ENCODE measurements around the gene EFCAB12.

The EFCAB12 gene

DNA sequence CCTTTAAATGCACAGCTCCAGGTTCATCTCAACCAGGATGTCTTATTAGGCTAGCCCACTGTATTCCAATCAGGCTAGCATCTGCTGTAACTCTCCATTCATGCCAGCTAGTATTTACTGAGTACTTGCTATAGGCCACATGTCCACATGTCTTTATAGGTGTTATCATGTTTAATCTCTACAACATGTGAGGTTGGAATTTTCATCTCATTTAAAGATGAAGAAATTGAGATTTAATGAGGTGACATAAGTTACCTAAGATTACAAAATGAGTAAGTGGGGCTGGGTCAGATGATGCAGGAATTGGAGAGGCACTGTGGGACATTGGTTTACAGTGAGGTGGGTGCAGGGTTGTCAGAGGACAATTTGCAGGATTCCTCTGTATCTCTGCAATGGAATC, 14.5 kb upstream of the EFCAB12 start:
- DNase-seq, result no peak

DNA sequence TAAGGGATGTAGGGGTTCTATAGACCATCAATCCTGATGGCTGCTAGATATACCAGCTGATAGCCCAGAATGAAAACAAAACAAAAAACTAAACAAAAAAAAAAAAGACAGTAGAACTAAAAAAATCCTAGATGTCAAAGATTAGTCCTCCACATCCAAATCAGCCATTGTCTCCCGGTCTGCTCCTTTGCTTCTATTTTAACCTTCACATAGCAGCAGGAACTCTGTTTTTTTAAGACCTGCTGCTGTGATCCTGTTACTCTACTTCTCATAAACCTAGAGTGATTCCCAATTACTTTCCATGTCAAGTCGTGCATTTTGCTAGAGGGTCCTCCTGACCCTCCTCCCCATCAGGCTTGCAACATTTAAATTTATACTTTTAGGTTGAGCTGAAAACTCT, 14.1 kb upstream of the EFCAB12 start:
- DNase-seq, result no peak

DNA sequence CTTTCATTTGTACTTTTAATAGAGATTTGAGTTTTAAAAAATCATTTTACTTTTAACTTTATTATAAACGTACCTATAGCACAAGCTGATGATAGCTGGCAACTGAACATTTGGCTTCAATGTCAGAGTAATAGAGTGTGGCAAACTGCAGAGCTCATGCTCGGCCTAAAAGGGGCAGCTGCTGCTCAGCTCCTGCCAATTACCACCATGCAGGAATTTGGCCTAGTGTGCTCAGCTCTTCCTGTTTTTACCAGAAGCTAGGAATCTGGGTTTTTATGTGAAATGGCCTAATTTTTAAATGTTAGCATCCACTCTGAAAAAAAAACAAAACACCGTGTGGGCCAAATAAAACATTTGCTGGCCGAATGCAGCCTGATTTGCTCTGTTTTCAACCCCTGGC, 13.3 kb upstream of the EFCAB12 start:
- no peak for DNase-seq

DNA sequence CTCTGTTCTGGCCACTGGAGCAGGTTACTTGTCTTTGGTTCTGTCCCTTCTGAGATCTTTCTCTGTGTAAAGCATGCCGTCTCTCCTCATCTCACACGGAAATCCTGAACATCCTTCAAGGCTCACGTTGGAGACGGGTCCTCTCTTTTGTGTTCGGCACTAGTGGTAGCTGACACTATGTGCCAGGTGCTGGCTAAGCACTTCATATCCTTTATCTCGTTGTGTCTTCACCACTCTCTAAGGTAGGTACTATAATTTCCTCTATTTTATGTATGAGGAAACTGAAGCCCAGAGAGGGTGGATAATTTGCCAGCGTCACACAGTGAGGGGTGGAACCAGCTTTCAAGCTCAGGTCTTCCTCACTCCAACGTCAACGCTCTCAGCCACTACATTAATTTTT, 12.8 kb upstream of the EFCAB12 start:
- DNase-seq, result peak; percentile 36

DNA sequence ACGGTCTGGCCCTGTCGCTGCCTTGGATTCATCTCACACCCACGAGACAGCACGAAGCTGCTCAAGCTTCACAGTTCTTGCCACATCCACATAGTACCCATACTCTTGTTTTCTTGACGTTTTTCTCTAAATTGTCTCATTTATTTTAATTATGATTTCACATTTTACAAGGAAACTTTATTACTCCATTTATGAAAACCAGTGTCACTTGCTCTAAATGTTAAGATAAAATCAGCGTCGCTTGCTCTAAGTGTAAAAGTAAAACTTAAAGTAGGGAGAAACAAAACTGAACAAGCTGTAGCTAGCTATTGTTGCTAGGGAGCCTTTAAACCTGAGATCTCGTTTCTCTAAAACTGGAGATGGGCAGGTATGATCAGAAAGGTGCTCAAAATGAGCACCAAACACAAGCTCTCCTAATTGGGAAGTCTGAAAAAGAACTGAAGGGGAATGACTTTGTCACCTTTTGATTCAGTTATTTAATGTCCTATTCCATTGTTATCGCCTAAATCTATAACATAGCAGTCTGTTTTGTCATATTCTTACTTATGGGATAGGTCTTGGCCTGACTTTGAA, 12.3 kb upstream of the EFCAB12 start:
- DNase-seq, result no peak

DNA sequence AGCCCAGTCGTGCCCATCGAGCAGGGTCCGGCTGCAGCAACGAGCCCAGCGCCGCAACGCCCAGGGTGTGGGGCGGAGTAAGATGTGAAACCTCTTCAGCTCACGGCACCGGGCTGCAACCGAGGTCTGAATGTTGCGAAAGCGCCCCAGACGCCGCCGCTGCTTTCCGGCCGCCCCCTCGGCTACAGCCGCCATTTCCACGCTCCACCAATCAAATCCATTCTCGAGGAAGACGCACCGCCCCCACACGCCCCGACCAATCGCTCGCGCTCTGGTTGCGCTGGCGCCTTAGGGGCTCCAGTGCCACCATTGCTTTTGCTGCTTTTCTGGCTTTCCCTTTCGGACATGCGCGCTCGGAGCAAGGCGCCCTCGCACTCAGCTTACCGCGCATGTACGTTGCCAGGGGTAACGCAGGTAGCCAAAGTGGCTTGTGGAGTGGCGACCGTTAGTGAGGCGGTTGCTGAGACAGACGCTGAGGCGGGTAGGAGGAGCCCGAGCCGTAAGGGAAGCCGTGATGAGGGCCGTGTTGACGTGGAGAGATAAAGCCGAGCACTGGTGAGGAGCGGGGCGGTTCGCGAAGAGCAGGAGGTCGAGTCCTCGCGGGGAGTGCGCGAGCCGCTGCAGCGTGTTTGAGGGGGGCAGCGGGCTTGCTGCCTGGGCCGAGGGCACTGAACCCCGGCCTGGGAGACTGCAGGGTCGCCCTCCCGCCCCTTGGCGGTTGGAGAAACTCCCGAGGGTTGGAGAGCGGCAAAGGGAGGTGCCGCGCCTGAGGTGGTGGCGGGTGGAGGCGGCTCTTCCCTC, 11.6 kb upstream of the EFCAB12 start, which contains the start of the genes IFT122 and MBD4:
Gene IFT122, plus strand, starts transcription at position 408 of the 801 bp plus-strand sequence. Its CDS starts 107 bp downstream, at position 515.
Gene MBD4, minus strand, starts transcription at position 132 of the 801 bp plus-strand sequence. Its CDS starts 115 bp downstream, at position 17.
- peak; percentile 98 for DNase-seq

DNA sequence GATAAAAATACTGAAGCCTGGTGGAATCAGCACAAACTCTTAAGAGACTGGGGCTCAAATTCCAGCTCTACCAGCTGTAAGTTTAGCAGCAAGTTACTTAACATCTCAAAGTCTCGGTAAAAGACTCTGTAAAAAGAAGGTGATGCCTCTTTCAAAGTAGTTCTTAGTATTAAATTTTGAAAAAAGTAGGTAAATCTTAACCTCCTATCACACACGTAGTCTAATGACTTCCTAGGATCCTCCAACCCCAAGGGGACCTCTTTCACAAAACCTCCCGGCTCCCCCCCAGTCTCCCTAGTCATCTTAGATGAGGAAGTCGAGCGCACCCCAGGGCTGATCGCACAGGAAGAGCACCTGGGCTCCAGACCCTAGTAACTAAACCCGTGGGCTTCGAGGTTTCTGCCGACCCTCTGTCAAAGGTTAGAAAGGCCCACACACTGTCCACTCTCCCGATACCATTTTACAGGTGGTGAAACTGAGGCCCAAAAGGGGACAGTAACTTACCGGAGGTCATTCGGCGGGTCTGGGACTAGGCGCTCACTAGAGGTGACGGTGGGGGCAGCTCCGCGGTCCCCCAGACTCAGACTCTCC, 10.9 kb upstream of the EFCAB12 start:
- DNase-seq, result peak; percentile 58

DNA sequence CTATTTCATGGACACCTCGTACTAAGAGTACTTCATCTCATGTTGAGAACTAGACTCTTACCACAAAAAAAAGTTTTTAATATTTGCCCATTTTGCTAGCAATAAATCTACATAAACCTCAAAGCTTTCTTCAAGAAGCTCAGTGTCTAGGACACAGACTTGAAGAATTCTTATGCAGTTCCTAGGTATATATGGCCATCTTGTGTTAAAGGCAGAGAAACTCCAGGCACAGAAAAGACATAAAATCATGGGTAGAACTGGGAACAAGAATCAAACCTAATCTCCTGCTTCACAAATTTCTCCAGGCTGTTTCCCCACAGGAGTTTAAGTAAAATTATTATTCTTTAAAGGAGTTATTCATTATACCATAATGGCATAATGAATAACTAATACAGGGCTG, 6.9 kb upstream of the EFCAB12 start:
- no peak for DNase-seq

DNA sequence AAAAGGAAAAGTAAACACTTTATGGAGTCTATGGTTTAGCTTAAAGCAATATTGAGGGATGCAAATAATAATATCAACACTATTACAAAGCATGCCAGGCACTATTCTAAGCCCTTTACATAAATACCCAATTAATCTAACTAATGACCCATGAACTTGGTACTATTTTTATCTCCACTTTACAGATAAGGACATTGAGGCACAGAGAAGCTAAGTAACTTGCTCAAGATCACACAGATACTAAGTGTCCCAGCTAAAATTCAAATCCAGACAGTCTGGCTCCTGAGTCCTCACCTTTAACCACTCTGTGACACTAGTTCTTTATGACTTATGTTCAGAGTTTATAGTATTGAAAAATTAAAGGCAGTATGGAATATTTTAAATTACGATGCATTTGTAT, 5.7 kb upstream of the EFCAB12 start:
- no peak for DNase-seq

DNA sequence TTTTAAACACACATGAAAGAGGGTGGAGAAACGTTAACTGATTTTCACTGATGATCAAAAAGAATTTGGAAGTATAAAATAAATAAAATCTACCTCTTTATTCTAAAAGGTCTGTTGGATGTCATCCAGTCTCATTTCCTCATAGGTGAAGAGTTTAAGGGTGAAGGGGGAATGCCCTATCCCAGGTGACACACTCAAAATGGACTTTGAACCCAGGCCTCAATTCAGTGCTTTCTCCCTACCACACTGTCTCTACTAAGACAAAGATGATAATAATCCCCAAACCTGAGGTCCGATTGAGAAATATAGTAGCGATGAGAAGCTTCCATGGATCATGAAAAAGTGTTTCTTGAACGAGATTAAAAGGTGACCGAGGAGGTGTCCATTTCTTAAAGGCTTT, 5.1 kb upstream of the EFCAB12 start:
- no peak for DNase-seq

DNA sequence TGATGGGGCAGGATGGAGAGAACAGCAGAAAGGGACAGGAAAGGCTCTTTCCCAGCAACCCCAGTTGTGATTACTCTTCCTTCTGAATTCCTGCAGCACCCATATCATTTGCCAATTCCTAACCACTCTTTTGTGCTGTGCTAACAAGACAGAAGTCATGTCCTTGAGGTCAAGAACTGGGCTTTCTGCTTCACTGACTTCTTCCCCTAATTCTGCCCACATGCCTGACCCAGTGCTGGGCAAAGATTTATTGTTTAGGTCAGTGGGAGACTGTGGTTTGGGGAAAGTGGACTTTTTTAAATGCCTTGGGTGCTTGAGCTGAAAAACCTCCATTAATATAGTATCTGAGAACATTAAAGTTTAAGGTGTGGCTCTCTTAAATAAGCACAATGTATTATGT, 4.2 kb upstream of the EFCAB12 start:
- DNase-seq, result no peak

DNA sequence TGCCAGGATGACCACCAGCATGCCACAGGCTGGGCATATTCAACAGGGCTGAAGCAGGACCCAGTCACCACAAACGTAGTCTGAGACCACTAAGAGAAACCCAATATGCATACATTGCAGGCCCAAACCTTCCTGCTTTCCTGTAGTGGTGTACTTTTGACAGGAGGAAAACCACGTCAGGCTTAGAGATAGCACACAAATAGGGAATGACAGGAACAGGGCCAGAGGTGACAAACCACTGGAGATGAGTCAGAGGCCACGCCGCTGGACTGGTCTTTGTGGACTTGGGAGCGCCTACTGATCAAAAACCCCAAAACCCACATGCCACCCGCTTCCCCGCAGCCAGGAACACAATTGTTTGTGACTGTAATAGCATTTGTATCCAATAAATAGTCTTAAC, 3.6 kb upstream of the EFCAB12 start:
- no peak for DNase-seq

DNA sequence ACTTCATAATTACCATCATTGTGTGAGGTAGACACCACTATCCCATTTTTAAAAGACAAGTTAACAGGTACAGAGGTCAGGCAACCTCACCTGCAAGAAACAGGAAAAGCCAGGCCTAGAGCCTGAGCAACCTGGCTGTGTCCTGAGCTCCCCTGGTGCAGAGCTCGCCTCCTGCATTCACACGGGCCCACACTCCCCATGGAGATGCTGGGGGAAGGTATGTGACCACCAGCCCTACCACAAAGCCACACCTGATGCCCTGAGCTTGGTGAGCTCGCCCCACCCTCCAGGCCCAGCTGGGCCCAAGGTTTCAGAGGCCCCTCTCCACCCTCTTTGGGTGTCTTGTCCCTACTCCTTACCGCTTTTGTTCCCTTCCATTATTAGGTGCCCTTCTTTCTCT, 1.2 kb upstream of the EFCAB12 start:
- DNase-seq, result no peak

DNA sequence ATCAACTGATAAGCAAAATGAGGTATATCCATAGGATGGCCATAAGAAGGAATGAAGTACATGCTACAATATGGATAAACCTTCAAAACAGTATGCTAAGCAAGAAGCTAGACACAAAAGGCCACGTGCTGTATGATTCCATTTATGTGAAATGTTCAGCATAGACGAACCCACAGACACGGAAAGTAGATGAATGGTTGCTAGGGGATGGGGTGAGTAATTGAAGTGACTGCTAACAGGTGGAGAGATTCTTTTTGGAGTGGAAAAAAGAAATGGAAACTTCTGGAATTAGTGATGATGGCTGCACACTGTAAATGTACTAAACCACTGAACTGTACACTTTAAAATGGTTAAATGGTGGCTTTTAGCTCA, 630 bp upstream of the EFCAB12 start:
- no peak for DNase-seq

DNA sequence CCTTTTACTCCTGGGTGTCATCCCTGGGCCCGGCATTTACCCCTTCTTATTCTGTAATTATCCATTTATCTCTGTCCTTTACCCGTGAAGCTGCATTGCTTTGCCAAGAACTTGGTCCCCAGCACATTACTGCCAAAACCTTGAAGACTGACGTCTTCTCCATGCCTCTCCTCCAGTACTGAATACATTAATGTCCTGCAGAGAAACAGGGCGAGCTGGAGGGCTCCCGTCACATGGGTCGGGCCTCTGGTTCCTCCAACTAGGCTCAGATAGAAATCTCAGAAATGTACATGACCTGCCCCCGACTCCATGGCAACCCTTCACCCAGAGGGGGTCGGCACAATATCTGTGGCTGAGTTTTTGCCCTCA, 445 bp downstream of the EFCAB12 start:
- DNase-seq, result no peak

DNA sequence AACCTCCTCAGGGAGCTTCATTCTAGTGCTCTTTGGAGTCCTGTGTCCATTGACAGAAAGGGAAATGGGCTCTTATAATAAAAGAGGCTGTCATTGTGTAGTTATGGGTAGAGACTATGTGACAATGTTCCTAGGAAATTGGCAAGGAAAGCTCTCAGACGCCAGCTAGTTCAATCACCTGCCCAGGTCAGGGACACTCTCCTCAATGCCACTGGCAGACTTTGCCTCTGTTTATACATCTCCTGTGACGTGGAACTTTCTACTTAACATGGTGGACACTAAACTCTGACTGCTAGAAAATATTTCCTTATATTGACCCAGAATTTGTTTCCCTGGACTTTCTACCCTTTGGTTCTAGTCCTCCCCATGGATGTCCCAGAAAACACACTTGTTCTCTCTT, 2.8 kb downstream of the EFCAB12 start:
- no peak for DNase-seq

DNA sequence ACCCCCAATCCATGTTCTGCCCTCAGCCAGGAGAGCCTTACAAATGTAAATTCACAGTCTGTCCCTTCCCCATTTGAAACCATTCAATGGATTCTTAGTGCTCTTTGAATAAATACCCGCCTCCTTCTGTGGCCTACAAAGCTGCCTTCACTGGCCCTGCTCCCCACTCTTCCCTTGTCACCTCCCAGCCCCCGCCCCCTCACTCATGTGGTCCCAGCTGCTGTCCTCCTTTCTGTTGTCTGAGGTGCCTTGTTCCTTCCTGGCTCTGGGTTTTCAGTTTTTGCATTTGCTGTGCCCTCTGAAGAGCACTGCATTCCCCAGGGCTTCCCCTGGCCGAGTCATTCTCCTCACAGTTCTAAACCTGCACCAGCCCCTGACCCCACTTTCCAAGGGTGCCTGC, 3.2 kb downstream of the EFCAB12 start:
- no peak for DNase-seq

DNA sequence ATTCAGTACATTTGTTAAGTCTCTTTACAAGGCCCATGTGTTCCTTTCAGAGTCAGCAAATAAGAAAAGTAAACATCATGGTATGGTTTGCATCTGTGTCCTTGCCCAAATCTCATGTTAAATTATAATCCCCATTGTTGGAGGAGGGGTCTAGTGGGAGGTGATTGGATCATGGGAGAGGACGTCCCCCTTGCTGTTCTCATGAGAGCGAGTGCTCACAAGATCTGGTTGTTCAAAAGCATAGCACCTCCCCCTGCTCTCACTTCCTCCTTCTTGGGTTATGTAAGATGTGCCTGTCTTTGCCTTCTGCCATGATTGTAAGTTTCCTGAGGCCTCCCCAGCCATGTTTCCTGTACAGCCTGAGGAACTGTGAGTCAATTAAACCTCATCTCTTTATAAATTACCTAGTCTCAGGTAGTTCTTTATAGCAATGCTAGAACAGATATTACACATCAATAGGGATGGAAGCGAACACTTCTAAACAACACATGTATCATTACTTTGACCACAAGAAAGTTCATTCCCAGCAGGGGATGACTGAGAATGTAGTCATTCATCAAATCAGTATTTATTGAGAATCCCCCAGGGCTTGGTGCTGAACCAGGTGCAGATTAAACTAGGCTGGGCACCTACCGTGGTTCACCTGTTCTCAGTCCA, 4.1 kb downstream of the EFCAB12 start:
- DNase-seq, result no peak

DNA sequence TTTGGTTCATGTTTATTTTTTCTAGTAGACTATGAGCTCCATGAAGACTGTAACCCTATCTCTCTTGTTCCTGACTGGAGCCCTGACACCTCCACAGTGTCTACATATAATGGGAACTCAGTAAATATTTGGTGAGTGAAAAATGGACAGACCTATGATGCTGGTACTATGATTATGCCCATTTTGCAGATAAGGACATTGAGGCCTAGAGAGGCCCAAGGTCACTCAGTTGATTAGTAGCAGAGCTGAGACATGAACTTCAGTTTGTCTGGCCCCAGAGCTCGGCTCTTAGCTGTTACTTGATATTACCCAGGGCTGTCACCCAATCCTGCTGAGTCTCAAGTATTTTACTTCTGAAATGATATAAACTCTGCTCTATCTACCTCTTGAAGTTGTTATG, 5.5 kb downstream of the EFCAB12 start:
- DNase-seq, result no peak

DNA sequence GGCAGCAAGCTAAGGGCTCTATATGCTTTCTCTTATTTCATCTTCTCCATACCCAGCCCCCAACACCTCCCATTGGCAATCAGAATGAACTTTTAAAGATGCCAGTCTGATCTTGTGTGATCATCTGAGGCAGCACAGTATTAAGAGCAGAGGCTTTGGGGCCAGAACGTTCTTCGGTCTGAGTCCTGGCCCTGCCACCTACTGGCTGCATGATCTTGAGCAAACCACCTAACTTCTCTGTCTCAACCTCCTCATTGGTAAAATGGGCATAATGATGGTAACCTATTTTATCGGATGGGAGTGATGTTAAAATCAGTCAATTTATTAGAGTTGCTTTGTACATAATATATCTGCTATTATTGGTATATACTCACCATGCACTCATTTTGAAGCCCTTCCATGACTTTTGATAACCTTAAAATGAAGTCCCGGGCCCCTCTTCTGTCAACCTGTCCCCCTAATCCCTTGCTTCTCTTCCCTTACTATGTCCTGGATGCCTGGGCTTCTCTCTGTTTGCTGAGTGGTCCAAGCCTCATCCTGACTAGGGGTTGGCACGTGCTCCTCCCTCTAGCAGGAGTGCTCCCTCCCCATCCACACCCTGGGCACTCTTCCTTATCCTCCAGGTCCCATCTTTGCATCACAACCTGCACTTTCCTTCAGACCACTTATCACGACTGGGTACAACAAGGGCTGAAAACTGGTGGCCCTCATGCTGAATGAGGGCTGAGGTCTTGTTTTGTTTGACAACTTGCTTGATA, 6.3 kb downstream of the EFCAB12 start:
- DNase-seq, result no peak

DNA sequence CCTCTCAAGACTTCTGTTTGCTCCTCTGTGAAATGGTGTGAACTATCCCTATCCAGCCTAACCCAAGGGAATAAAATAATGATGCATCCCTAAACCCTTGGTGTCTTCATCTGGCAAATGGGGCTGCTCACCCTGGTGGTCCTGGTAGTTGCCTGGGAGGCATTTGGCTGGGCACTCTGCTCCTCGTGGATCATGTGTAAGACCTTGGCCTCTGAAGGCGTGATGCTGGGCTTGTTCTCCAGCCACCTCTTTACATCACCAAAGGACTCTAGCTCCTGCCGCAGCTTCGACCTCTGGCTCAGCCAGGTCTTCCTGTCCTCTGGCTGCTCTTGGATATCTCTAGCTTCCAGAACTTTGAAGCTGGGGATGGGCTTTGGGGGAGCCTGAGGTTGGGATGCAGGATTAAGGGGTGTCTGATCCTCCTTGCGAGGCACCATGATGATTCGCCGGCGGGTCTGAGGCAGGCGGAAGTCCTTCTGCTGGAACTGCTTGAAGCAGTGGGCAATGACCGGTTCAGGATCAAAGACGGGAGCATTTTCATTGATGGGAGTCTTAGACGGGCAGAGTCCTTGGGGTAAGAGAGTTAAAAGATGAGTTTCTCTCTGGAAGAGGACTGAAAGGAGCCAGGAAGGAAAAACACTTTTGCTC, 7.1 kb downstream of the EFCAB12 start:
- no peak for DNase-seq

DNA sequence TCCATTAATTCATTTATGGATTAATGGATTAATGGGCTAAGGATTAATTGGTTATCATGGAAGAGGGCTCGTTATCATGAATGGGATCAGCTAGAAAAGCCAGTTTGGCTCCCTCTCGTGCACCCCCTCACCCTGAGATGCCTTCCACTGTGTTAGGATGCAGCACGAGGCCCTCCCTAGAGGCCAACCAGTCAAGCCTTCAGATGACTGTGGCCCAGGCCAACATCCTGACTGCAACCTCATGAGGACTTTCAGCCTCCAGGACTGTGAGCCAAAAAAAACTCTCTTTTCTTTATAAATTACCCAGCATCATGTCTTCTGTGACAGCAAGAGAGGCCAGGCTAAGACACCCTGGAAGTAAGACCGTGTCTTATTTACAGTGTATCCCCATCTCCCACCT, 9.0 kb downstream of the EFCAB12 start:
- no peak for DNase-seq

All from CD4-positive, alpha-beta T cell treated with Interleukin-17A for 4 hours (primary cell).